Measurements from ENCODE around the gene RAE1.

RAE1 gene

GRCh38 chr20:57321142-57321541, 29.9 kb upstream of the RAE1 start:
- Histone ChIP-seq H3K4me3 (replicated peaks; ENCODE audit: low read depth, low read length) (no peak overlapping the region), H3K27me3 (replicated peaks; ENCODE audit: control insufficient read depth, insufficient read depth, low read length) (no peaks in the 10 kb centered on the region; the same call in 1 of the 2 replicates), H3K36me3 (ENCODE audit: control insufficient read depth, insufficient read depth, low read length) (no peaks in the 10 kb centered on the region)
- DNase-seq (ENCODE audit: extremely low read depth, insufficient read length) = no peak
- no peak for TF ChIP-seq CTCF (IDR thresholded peaks at IDR 0.05; ENCODE audit: insufficient read depth, low read length, poor library complexity, severe bottlenecking)

- no peak for TF ChIP-seq CTCF (IDR thresholded peaks at IDR 0.05; ENCODE audit: insufficient read depth, low read length, poor library complexity, severe bottlenecking)
These were observed 28.6 kb upstream of the RAE1 start for GRCh38 chr20:57322476-57322875.

GRCh38 chr20:57323034-57323433, 28.0 kb upstream of the RAE1 start:
- TF ChIP-seq CTCF (IDR thresholded peaks at IDR 0.05; ENCODE audit: insufficient read depth, low read length, poor library complexity, severe bottlenecking) = no peak
- H3K36me3 ChIP-seq (ENCODE audit: control insufficient read depth, insufficient read depth, low read length) = no peaks in the 10 kb centered on the region
- no peaks in the 10 kb centered on the region; the same call in 1 of the 2 replicates for H3K27me3 ChIP-seq (replicated peaks; ENCODE audit: control insufficient read depth, insufficient read depth, low read length)
- no peak for DNase-seq (ENCODE audit: extremely low read depth, insufficient read length)
- H3K4me3 ChIP-seq (replicated peaks; ENCODE audit: low read depth, low read length) = no peak overlapping the region

More at GRCh38 chr20:57322476-57322875, 28.6 kb upstream of the RAE1 start:
- no peak for DNase-seq (ENCODE audit: extremely low read depth, insufficient read length)
- no peak overlapping the region for H3K4me3 ChIP-seq (replicated peaks; ENCODE audit: low read depth, low read length)
- no peaks in the 10 kb centered on the region for H3K36me3 ChIP-seq (ENCODE audit: control insufficient read depth, insufficient read depth, low read length)
- H3K27me3 ChIP-seq (replicated peaks; ENCODE audit: control insufficient read depth, insufficient read depth, low read length) = no peaks in the 10 kb centered on the region; the same call in 1 of the 2 replicates

GRCh38 chr20:57325632-57326356, 25.3 kb upstream of the RAE1 start:
- H3K4me3 ChIP-seq (replicated peaks; ENCODE audit: low read depth, low read length) = no peak overlapping the region
- no peaks in the 10 kb centered on the region for H3K36me3 ChIP-seq (ENCODE audit: control insufficient read depth, insufficient read depth, low read length)
- no peaks in the 10 kb centered on the region; the same call in 1 of the 2 replicates for H3K27me3 ChIP-seq (replicated peaks; ENCODE audit: control insufficient read depth, insufficient read depth, low read length)
- DNase-seq (ENCODE audit: extremely low read depth, insufficient read length) = no peak
- no peak for TF ChIP-seq CTCF (IDR thresholded peaks at IDR 0.05; ENCODE audit: insufficient read depth, low read length, poor library complexity, severe bottlenecking)

GRCh38 chr20:57326667-57327455, 24.2 kb upstream of the RAE1 start:
- no peaks in the 10 kb centered on the region; the same call in 1 of the 2 replicates for H3K27me3 ChIP-seq (replicated peaks; ENCODE audit: control insufficient read depth, insufficient read depth, low read length)
- DNase-seq (ENCODE audit: extremely low read depth, insufficient read length) = no peak
- no peaks in the 10 kb centered on the region for H3K36me3 ChIP-seq (ENCODE audit: control insufficient read depth, insufficient read depth, low read length)
- no peak for TF ChIP-seq CTCF (IDR thresholded peaks at IDR 0.05; ENCODE audit: insufficient read depth, low read length, poor library complexity, severe bottlenecking)
- no peak overlapping the region for H3K4me3 ChIP-seq (replicated peaks; ENCODE audit: low read depth, low read length)
